ENCODE data around the gene SETBP1.

SETBP1 gene

GRCh38 chr18:44856157-44856556 is 175.5 kb downstream of the SETBP1 start:
- no peak for DNase-seq (ENCODE audit: low spot score)
- TF ChIP-seq CTCF (IDR thresholded peaks at IDR 0.05; ENCODE audit: extremely low read depth, missing control alignments), result no peak

DNA sequence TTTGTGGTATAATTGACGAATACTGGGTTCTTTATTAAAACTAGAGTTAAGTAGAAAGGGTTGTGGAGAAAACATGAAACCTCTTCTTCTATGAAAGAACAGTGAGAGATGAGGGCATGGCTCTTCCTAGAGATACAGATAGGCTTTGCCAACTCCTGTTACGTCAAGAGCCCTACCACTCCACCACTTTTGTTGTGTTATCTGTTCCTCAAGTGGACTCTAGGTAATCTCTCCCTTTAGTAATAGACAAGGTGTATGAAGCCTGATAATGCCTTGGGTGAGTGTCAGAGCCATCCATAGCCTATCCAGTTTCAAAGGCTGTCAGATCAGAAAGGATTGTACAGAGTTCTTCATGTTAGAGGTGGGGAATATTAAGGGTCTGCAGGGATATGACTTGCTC is 176.4 kb downstream of the SETBP1 start:
- DNase-seq (ENCODE audit: low spot score), result no peak
- TF ChIP-seq CTCF (IDR thresholded peaks at IDR 0.05; ENCODE audit: extremely low read depth, missing control alignments), result no peak

- no peak for DNase-seq (ENCODE audit: low spot score)
- no peak for TF ChIP-seq CTCF (IDR thresholded peaks at IDR 0.05; ENCODE audit: extremely low read depth, missing control alignments)
Observed at GRCh38 chr18:44857744-44858491, 177.2 kb downstream of the SETBP1 start.

DNA sequence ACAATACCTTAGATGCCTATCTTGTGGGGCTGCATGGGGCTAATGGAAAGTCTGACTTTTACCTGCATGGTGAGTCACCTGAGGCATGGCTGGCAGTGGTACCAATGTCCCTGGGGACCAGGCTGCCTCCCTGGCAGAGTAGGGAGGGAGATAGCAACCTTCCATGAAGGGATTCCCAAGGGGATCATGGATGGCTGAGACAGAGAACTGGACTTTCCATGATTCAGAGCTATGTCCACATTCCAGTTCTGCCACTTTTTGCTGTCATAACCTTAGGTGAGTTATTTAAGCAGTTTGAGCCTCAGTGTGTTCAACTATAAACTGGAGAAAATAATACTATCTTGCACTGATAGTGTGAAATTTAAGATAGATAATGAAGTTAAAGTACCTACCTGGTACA is 178.6 kb downstream of the SETBP1 start:
- no peak for DNase-seq (ENCODE audit: low spot score)
- TF ChIP-seq CTCF (IDR thresholded peaks at IDR 0.05; ENCODE audit: extremely low read depth, missing control alignments), result no peak

GRCh38 chr18:44859751-44860439 is 179.2 kb downstream of the SETBP1 start:
- DNase-seq (ENCODE audit: low spot score), result no peak
- TF ChIP-seq CTCF (IDR thresholded peaks at IDR 0.05; ENCODE audit: extremely low read depth, missing control alignments), result no peak

- DNase-seq (ENCODE audit: low spot score), result no peak
- TF ChIP-seq CTCF (IDR thresholded peaks at IDR 0.05; ENCODE audit: extremely low read depth, missing control alignments), result no peak
Observed at GRCh38 chr18:44862112-44862511, 181.4 kb downstream of the SETBP1 start.

DNA sequence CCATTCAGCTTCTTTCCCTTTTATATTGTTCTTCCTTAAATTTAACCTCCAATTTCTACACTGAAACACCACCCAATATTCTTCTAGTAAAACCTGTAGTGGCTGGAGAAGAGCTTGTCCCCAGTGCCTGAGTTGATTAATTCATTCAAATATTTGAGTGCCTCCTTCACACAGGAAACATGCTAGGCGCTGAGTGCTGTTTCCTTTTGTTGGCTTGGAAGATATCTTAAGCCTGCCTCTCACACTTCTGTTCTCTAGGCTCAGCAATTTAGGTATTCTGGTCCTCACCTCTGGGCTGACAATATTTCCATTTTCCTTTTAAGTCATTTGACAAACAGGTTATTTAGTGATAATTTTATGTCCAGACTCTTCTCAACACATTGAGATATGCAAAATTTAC is 185.4 kb downstream of the SETBP1 start:
- no peak for TF ChIP-seq CTCF (IDR thresholded peaks at IDR 0.05; ENCODE audit: extremely low read depth, missing control alignments)
- no peak for DNase-seq (ENCODE audit: low spot score)

Measured in GM20000 (cell line).